Adrenal gland (tissue), 5 donors: ENCODE results near the gene IL4R.

Experiments
- CTCF ChIP-seq, 6 experiments: fragments of 450-650 bp in 4 of 6; fragments of 200-600 bp in 2 of 6; sonication (generic) in 1 of 6; IDR thresholded peaks; 1 replicate in 5 of 6; 2 replicates in 1 of 6; pipeline versions ENCODE4 v1.5.1 to v1.8.0; 2016 to 2021; ENCODE audit warnings: antibody characterized with exemption in 6 of 6, mild to moderate bottlenecking in 2 of 6, moderate library complexity in 1 of 6
- POLR2A ChIP-seq, 2 donors: fragments of 450-650 bp; IDR thresholded peaks; one replicate each; pipeline ENCODE4 v1.6.1; 2017; ENCODE audit warnings: antibody characterized with exemption in 2 of 2, mild to moderate bottlenecking in 2 of 2, moderate library complexity in 1 of 2
- donor health status: DM: no; HTN: no; CAD: no.

DNA sequence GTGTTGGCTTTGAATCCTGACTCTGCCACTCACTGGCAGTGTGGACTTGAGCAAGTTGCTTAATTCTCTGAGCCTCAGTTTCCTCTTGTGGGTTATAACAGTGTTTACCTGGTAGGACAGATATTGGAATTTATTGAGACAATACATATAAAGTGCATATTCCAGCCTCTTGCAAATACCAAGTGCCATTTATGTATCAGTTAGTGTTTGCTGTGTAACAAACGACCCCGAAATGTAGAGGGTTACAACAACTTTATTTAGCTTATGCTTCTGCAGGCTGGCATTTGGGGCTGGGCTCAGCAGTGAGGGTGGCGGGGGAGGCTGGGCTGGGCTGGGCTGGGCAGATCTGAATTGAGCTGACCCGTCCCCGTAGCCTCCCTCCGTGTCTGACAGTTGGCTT, 45.8 kb downstream of the IL4R start:
- TF ChIP-seq POLR2A (IDR thresholded peaks at IDR 0.05) = no peak
- TF ChIP-seq CTCF (IDR thresholded peaks at IDR 0.05) = no peak
